Measurements from ENCODE around the gene PDE1C.
"Not testable (repeated sequence)": the region's sequence is repeated elsewhere in the genome, so short reads cannot be mapped to it uniquely, and the experiment has no call there.

The PDE1C gene

DNA sequence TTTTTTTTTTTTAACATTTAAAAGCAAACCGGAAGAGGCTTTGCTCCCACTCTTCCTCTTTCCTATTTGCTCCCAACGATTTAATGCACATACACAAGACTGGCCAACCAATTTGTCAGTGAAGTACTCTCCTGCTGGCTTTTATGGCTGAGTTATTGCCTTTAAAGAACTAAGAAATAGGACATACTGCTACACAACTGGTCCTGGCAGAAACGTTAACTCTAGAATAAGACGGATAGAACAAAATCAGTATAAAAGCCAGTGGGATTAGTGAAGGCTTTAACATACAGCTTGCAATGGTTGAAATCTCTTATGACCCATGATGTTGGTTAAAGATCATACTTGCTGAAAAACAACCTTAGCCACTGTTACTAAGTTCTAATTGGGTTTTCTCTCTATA lies 47.2 kb downstream of the PDE1C start:
- Histone ChIP-seq H3K36me3 (ENCODE audit: control insufficient read depth, insufficient read depth, low read length) (no peaks in the 10 kb centered on the region), H3K9ac (no peak overlapping the region), H3K9me3 (ENCODE audit: control insufficient read depth, low read length) (no peaks in the 10 kb centered on the region), H3K79me2 (no peaks in the 10 kb centered on the region), H3K27me3 (ENCODE audit: control insufficient read depth, insufficient read depth, low read length) (no peaks in the 10 kb centered on the region), H3K27ac (no peak overlapping the region), H2AFZ (no peak overlapping the region), H3K4me2 (ENCODE audit: low read length) (no peak overlapping the region), H3K4me1 (no peaks in the 10 kb centered on the region), H3K4me3 (ENCODE audit: low read depth, low read length) (no peak overlapping the region)
- no peak for TF ChIP-seq CTCF (IDR thresholded peaks at IDR 0.05)

GRCh38 chr7:32020551-32021159 lies 49.6 kb downstream of the PDE1C start:
- no peak overlapping the region for H3K9ac ChIP-seq
- no peaks in the 10 kb centered on the region for H3K27me3 ChIP-seq (ENCODE audit: control insufficient read depth, insufficient read depth, low read length)
- TF ChIP-seq CTCF (IDR thresholded peaks at IDR 0.05): no peak
- H3K36me3 ChIP-seq (ENCODE audit: control insufficient read depth, insufficient read depth, low read length): no peaks in the 10 kb centered on the region
- H3K4me2 ChIP-seq (ENCODE audit: low read length): no peak overlapping the region
- no peak overlapping the region for H3K27ac ChIP-seq
- no peaks in the 10 kb centered on the region for H3K79me2 ChIP-seq
- H3K4me1 ChIP-seq: no peaks in the 10 kb centered on the region
- H3K9me3 ChIP-seq (ENCODE audit: control insufficient read depth, low read length): no peaks in the 10 kb centered on the region
- H2AFZ ChIP-seq: no peak overlapping the region
- no peak overlapping the region for H3K4me3 ChIP-seq (ENCODE audit: low read depth, low read length)

GRCh38 chr7:32018845-32019578 lies 51.2 kb downstream of the PDE1C start:
- H3K9me3 ChIP-seq (ENCODE audit: control insufficient read depth, low read length): no peaks in the 10 kb centered on the region
- H2AFZ ChIP-seq: no peak overlapping the region
- no peak overlapping the region for H3K27ac ChIP-seq
- no peaks in the 10 kb centered on the region for H3K27me3 ChIP-seq (ENCODE audit: control insufficient read depth, insufficient read depth, low read length)
- no peaks in the 10 kb centered on the region for H3K79me2 ChIP-seq
- no peaks in the 10 kb centered on the region for H3K4me1 ChIP-seq
- no peaks in the 10 kb centered on the region for H3K36me3 ChIP-seq (ENCODE audit: control insufficient read depth, insufficient read depth, low read length)
- H3K4me2 ChIP-seq (ENCODE audit: low read length): no peak overlapping the region
- no peak overlapping the region for H3K9ac ChIP-seq
- TF ChIP-seq CTCF (IDR thresholded peaks at IDR 0.05): no peak
- no peak overlapping the region for H3K4me3 ChIP-seq (ENCODE audit: low read depth, low read length)

DNA sequence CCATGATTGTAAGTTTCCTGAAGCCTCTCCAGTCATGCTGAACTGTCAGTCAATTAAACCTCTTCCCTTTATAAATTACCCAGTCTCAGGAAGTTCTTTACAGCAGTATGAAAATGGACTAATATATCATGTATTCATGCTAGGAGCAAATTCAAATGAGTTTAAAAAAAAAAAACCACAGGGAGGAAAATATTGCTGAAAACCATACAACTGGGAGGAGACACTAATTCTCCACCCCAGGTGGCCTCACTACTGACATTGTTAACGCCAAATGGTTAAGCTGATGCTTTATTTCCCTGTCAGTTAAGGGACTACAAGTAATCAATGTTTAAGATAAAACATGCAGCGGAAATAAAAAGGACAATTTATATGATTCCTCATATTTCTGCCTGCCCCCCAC lies 55.1 kb downstream of the PDE1C start:
- Histone ChIP-seq H3K27ac (no peak overlapping the region), H2AFZ (no peak overlapping the region), H3K36me3 (ENCODE audit: control insufficient read depth, insufficient read depth, low read length) (no peaks in the 10 kb centered on the region), H3K9me3 (ENCODE audit: control insufficient read depth, low read length) (no peaks in the 10 kb centered on the region), H3K27me3 (ENCODE audit: control insufficient read depth, insufficient read depth, low read length) (no peaks in the 10 kb centered on the region), H3K4me1 (no peaks in the 10 kb centered on the region), H3K9ac (no peak overlapping the region), H3K79me2 (no peaks in the 10 kb centered on the region), H3K4me2 (ENCODE audit: low read length) (no peak overlapping the region), H3K4me3 (ENCODE audit: low read depth, low read length) (no peak overlapping the region)
- no peak for TF ChIP-seq CTCF (IDR thresholded peaks at IDR 0.05)

- H3K4me1 ChIP-seq: not testable (repeated sequence)
Measured at GRCh38 chr7:32013471-32013870, 56.7 kb downstream of the PDE1C start.

More at GRCh38 chr7:32013471-32013870, 56.7 kb downstream of the PDE1C start:
- not testable (repeated sequence) for H3K79me2 ChIP-seq; H3K4me2 ChIP-seq (ENCODE audit: low read length); H3K36me3 ChIP-seq (ENCODE audit: control insufficient read depth, insufficient read depth, low read length); H3K27me3 ChIP-seq (ENCODE audit: control insufficient read depth, insufficient read depth, low read length); H3K9me3 ChIP-seq (ENCODE audit: control insufficient read depth, low read length); H3K27ac ChIP-seq; H3K4me3 ChIP-seq (ENCODE audit: low read depth, low read length); H3K9ac ChIP-seq; H2AFZ ChIP-seq
